ACC112 (cell line): Measurements from ENCODE around the gene OPN1MW2.
"Not testable (repeated sequence)": the region's sequence is repeated elsewhere in the genome, so short reads cannot be mapped to it uniquely, and the experiment has no call there.

Source experiments
- H2AFZ ChIP-seq: fragments of 200-600 bp; sonication (generic); one replicate; pipeline ENCODE4 v1.6.0; 2017; ENCODE audit warnings: antibody characterized with exemption, low read length; ENCODE audit not compliant: unreplicated experiment
- H3K27ac ChIP-seq: fragments of 200-600 bp; sonication (generic); 2 replicates; pipeline ENCODE4 v1.5.1; 2014; ENCODE audit warnings: low read depth, mild to moderate bottlenecking, antibody characterized with exemption, low read length, moderate library complexity
- H3K27me3 ChIP-seq: fragments of 200-600 bp; sonication (generic); 2 replicates; pipeline ENCODE4 v1.6.1; 2014; ENCODE audit warnings: mild to moderate bottlenecking, antibody characterized with exemption, low read length, moderate library complexity, mixed read lengths; ENCODE audit not compliant: insufficient read depth
- H3K36me3 ChIP-seq: fragments of 200-600 bp; sonication (generic); 2 replicates; pipeline ENCODE4 v1.6.1; 2016; ENCODE audit warnings: mild to moderate bottlenecking, antibody characterized with exemption, low read length, moderate library complexity, mixed read lengths; ENCODE audit not compliant: insufficient read depth
- H3K4me1 ChIP-seq: fragments of 200-600 bp; sonication (generic); one replicate; pipeline ENCODE4 v1.6.1; 2016; ENCODE audit warnings: low read length, mixed read lengths; ENCODE audit not compliant: insufficient read depth, unreplicated experiment, control insufficient read depth
- H3K4me3 ChIP-seq: fragments of 200-600 bp; sonication (generic); 2 replicates; pipeline ENCODE4 v1.5.1; 2014; ENCODE audit warnings: mild to moderate bottlenecking, low read depth, low read length
- H3K79me2 ChIP-seq: fragments of 200-600 bp; sonication (generic); one replicate; pipeline ENCODE4 v1.6.0; 2016; ENCODE audit warnings: low read length; ENCODE audit not compliant: control insufficient read depth, unreplicated experiment, insufficient read depth

The OPN1MW2 gene

GRCh38 chrX:154269245-154269644 is 49.7 kb downstream of the OPN1MW2 start:
- H3K27ac ChIP-seq, H3K36me3 ChIP-seq, H3K79me2 ChIP-seq, H3K4me1 ChIP-seq, H3K27me3 ChIP-seq, H2AFZ ChIP-seq, H3K4me3 ChIP-seq: not testable (repeated sequence)
